ENCODE results near the gene LTA.
A peak's percentile ranks its signal among the peaks of the same experiment; 100 is the strongest.
"Not testable (repeated sequence)": the region's sequence is repeated elsewhere in the genome, so short reads cannot be mapped to it uniquely, and the experiment has no call there.

LTA gene

GRCh38 chr6:31547727-31548543 lies 24.2 kb upstream of the LTA start:
- TF ChIP-seq, protein P1, sequence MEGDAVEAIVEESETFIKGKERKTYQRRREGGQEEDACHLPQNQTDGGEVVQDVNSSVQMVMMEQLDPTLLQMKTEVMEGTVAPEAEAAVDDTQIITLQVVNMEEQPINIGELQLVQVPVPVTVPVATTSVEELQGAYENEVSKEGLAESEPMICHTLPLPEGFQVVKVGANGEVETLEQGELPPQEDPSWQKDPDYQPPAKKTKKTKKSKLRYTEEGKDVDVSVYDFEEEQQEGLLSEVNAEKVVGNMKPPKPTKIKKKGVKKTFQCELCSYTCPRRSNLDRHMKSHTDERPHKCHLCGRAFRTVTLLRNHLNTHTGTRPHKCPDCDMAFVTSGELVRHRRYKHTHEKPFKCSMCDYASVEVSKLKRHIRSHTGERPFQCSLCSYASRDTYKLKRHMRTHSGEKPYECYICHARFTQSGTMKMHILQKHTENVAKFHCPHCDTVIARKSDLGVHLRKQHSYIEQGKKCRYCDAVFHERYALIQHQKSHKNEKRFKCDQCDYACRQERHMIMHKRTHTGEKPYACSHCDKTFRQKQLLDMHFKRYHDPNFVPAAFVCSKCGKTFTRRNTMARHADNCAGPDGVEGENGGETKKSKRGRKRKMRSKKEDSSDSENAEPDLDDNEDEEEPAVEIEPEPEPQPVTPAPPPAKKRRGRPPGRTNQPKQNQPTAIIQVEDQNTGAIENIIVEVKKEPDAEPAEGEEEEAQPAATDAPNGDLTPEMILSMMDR (conservative IDR thresholded peaks at IDR 0.05; ENCODE audit: low read depth, low read length), result no peak
- H3K4me3 ChIP-seq (ENCODE audit: low read length), result peak overlapping the region; percentile 56
- no peak for DNase-seq (ENCODE audit: low read depth)

- peak overlapping the region; percentile 56 for H3K4me3 ChIP-seq (ENCODE audit: low read length)
- TF ChIP-seq, protein P1 (conservative IDR thresholded peaks at IDR 0.05; ENCODE audit: low read depth, low read length), result no peak
- no peak for DNase-seq (ENCODE audit: low read depth)
These were observed 23.6 kb upstream of the LTA start for GRCh38 chr6:31548544-31548873.

GRCh38 chr6:31551371-31551770 lies 20.7 kb upstream of the LTA start:
- TF ChIP-seq, protein P1 (conservative IDR thresholded peaks at IDR 0.05; ENCODE audit: low read depth, low read length), result peak; percentile 54
- DNase-seq (ENCODE audit: low read depth), result not testable (repeated sequence)

DNA sequence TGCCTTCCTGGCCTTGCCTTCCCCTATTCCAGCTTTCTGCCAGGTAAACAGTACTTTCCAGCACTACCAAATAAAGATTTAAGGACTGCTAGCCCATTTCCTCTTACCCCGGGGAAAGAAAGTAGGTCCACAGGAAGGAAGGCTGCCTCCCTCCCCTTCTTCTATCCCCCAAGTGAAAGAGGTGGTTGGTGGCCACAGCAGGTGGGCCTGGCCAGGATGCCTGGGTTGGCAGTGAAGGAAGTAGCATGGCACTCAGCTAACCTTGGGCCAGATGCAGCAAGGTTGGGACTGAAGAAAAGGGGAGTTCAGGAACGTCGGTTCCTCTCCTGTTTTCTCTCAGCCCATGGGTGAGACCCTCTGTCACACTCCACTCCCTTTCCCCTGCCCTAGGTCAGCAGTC lies 15.8 kb upstream of the LTA start:
- no peak for DNase-seq (ENCODE audit: low read depth)
- H3K4me3 ChIP-seq (ENCODE audit: low read length), result no peak overlapping the region
- TF ChIP-seq, protein P1 (conservative IDR thresholded peaks at IDR 0.05; ENCODE audit: low read depth, low read length), result no peak

More at GRCh38 chr6:31551371-31551770, 20.7 kb upstream of the LTA start:
- H3K4me3 ChIP-seq (ENCODE audit: low read length), result not testable (repeated sequence)

GRCh38 chr6:31557443-31558317 lies 14.4 kb upstream of the LTA start:
- no peak for DNase-seq (ENCODE audit: low read depth)
- TF ChIP-seq, protein P1 (conservative IDR thresholded peaks at IDR 0.05; ENCODE audit: low read depth, low read length), result no peak
- H3K4me3 ChIP-seq (ENCODE audit: low read length), result no peak overlapping the region

DNA sequence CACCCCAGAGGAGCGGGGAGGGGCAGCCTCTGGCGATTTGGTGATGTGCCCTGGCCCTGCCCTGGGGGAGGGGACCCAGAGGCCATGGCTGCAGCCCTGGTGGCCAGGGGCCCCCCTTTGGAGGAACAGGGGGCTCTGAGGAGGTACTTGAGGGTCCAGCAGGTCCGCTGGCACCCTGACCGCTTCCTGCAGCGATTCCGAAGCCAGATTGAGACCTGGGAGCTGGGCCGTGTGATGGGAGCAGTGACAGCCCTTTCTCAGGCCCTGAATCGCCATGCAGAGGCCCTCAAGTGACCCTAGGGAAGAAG lies 13.8 kb upstream of the LTA start:
- no peak overlapping the region for H3K4me3 ChIP-seq (ENCODE audit: low read length)
- no peak for DNase-seq (ENCODE audit: low read depth)
- TF ChIP-seq, protein P1 (conservative IDR thresholded peaks at IDR 0.05; ENCODE audit: low read depth, low read length), result no peak
